H7 (cell line): ENCODE measurements around the gene GALM. TPM values are rescaled to one million over a fixed set of nuclear protein-coding genes. Genes with fewer than 3 reads are reported as not detected.

ENCODE experiments used
- DNase-seq: peaks from one replicate; pipeline ENCODE4 v3.0.0; 2012
- H3K27me3 ChIP-seq: 2 replicates; pipeline ENCODE4 v1.6.0; 2011; ENCODE audit warnings: mild to moderate bottlenecking, low read length; ENCODE audit not compliant: control insufficient read depth, insufficient read depth
- H3K36me3 ChIP-seq: replicated peaks from 2 replicates; pipeline ENCODE4 v1.5.1; 2011; ENCODE audit warnings: low read length; ENCODE audit not compliant: control insufficient read depth, insufficient read depth
- H3K4me3 ChIP-seq: 2 replicates; pipeline ENCODE4 v1.5.1; 2011; ENCODE audit warnings: low read depth, mild to moderate bottlenecking, control low read depth, low read length, moderate library complexity; ENCODE audit not compliant: insufficient read depth
- total RNA-seq: library from RNA; depleted of rRNA; stranded (reverse); fragments of >200 nt; shearing (Covaris generic); gene quantifications from 2 replicates; pipeline ENCODE4 v1.2.3, GENCODE V29; 2014

The GALM gene
- total RNA-seq, 1 experiment from 2014 or later, result 25.9 TPM

GRCh38 chr2:38742797-38743559 is 77.1 kb downstream of the GALM start:
- H3K36me3 ChIP-seq, result peaks cover 29% of the 10 kb centered on the region
- DNase-seq, result no peak
- H3K27me3 ChIP-seq, result no peaks in the 10 kb centered on the region
- no peak overlapping the region for H3K4me3 ChIP-seq

- no peak for DNase-seq
- Histone ChIP-seq H3K4me3 (no peak overlapping the region), H3K36me3 (peaks cover 37% of the 10 kb centered on the region), H3K27me3 (no peaks in the 10 kb centered on the region)
Observed at GRCh38 chr2:38743672-38744398, 77.9 kb downstream of the GALM start.

GRCh38 chr2:38744399-38744780 is 78.5 kb downstream of the GALM start:
- Histone ChIP-seq H3K4me3 (no peak overlapping the region), H3K36me3 (peaks cover 39% of the 10 kb centered on the region), H3K27me3 (no peaks in the 10 kb centered on the region)
- no peak for DNase-seq

- Histone ChIP-seq H3K36me3 (peaks cover 39% of the 10 kb centered on the region), H3K27me3 (no peaks in the 10 kb centered on the region), H3K4me3 (no peak overlapping the region)
- DNase-seq, result no peak
Observed at GRCh38 chr2:38745267-38745666, 79.4 kb downstream of the GALM start.

GRCh38 chr2:38747007-38747424 is 81.1 kb downstream of the GALM start:
- DNase-seq, result no peak
- Histone ChIP-seq H3K36me3 (peaks cover 39% of the 10 kb centered on the region), H3K4me3 (no peak overlapping the region)

GRCh38 chr2:38747819-38748218 is 81.9 kb downstream of the GALM start:
- no peak for DNase-seq
- Histone ChIP-seq H3K4me3 (no peak overlapping the region), H3K36me3 (peaks cover 39% of the 10 kb centered on the region), H3K27me3 (no peaks in the 10 kb centered on the region)

More at GRCh38 chr2:38747007-38747424, 81.1 kb downstream of the GALM start:
- no peaks in the 10 kb centered on the region for H3K27me3 ChIP-seq

- DNase-seq, result no peak
- Histone ChIP-seq H3K36me3 (peaks cover 36% of the 10 kb centered on the region), H3K27me3 (no peaks in the 10 kb centered on the region), H3K4me3 (no peak overlapping the region)
Observed at GRCh38 chr2:38748391-38748790, 82.5 kb downstream of the GALM start.

GRCh38 chr2:38748943-38749804 is 83.3 kb downstream of the GALM start:
- peak overlapping the region; percentile 91 for H3K4me3 ChIP-seq
- peaks cover 36% of the 10 kb centered on the region for H3K36me3 ChIP-seq
- no peaks in the 10 kb centered on the region for H3K27me3 ChIP-seq
- DNase-seq, result no peak

- Histone ChIP-seq H3K4me3 (peak overlapping the region; percentile 91), H3K36me3 (peaks cover 32% of the 10 kb centered on the region), H3K27me3 (no peaks in the 10 kb centered on the region)
- DNase-seq, result peak; percentile 68
Observed at GRCh38 chr2:38750011-38750890, 84.3 kb downstream of the GALM start.

GRCh38 chr2:38750891-38751595 is 85.1 kb downstream of the GALM start, which contains the start of gene SRSF7:
Gene SRSF7, minus strand, starts transcription at chr2:38751361. Its CDS starts 105 bp downstream, at chr2:38751256.
- peak; percentile 95 for DNase-seq
- Histone ChIP-seq H3K27me3 (no peaks in the 10 kb centered on the region), H3K36me3 (peaks cover 24% of the 10 kb centered on the region), H3K4me3 (peak within 1 kb of the TSS; percentile 91)

GRCh38 chr2:38751596-38752410 is 85.9 kb downstream of the GALM start:
- H3K36me3 ChIP-seq, result peaks cover 21% of the 10 kb centered on the region
- peak overlapping the region; percentile 42 for H3K4me3 ChIP-seq
- DNase-seq, result peak; percentile 54
- no peaks in the 10 kb centered on the region for H3K27me3 ChIP-seq

GRCh38 chr2:38754049-38754448 is 88.1 kb downstream of the GALM start:
- no peak for DNase-seq
- H3K4me3 ChIP-seq, result no peak overlapping the region
- no peaks in the 10 kb centered on the region for H3K27me3 ChIP-seq
- peaks cover under 1% of the 10 kb centered on the region; the same call in 1 of the 2 replicates for H3K36me3 ChIP-seq
